HEK293 (cell line): ENCODE measurements around the gene CNN2.

Experiments
- BCL11B ChIP-seq: fragments of 450-650 bp; formaldehyde crosslinking; IDR thresholded peaks from 2 replicates; pipeline ENCODE4 v1.5.1; 2016; ENCODE audit warnings: low read depth, missing biosample characterization, missing genetic modification characterization
- GLIS2 ChIP-seq: fragments of 450-650 bp; formaldehyde crosslinking; IDR thresholded peaks from 2 replicates; pipeline ENCODE4 v1.5.1; 2016; ENCODE audit warnings: missing biosample characterization, missing genetic modification characterization
- KLF8 ChIP-seq: fragments of 450-650 bp; formaldehyde crosslinking; IDR thresholded peaks from 2 replicates; pipeline ENCODE4 v1.5.1; 2016; ENCODE audit warnings: missing biosample characterization, missing genetic modification characterization
- SP3 ChIP-seq: fragments of 450-650 bp; formaldehyde crosslinking; IDR thresholded peaks from 2 replicates; pipeline ENCODE4 v1.5.1; 2016; ENCODE audit warnings: missing biosample characterization, missing genetic modification characterization
- TCF7L2 ChIP-seq: IDR thresholded peaks from 2 replicates; pipeline ENCODE4 v1.6.1; 2011; ENCODE audit warnings: low read depth, mild to moderate bottlenecking, inconsistent platforms, low read length, moderate library complexity, borderline replicate concordance
- ZBTB11 ChIP-seq: fragments of 450-650 bp; formaldehyde crosslinking; conservative IDR thresholded peaks from 2 replicates; pipeline ENCODE4 v1.5.1; 2016; ENCODE audit warnings: low read depth, missing biosample characterization, missing genetic modification characterization
- ZBTB20 ChIP-seq: fragments of 450-650 bp; formaldehyde crosslinking; IDR thresholded peaks from 2 replicates; pipeline ENCODE4 v1.5.1; 2016; ENCODE audit warnings: missing biosample characterization, missing genetic modification characterization
- ZBTB44 ChIP-seq: fragments of 450-650 bp; IDR thresholded peaks from 2 replicates; pipeline ENCODE4 v1.5.1; 2018; ENCODE audit warnings: missing biosample characterization, mild to moderate bottlenecking, missing genetic modification characterization
- ZBTB6 ChIP-seq: fragments of 450-650 bp; formaldehyde crosslinking; IDR thresholded peaks from 2 replicates; pipeline ENCODE4 v1.5.1; 2017; ENCODE audit warnings: missing biosample characterization, missing genetic modification characterization
- ZBTB8A ChIP-seq: fragments of 450-650 bp; formaldehyde crosslinking; IDR thresholded peaks from 2 replicates; pipeline ENCODE4 v1.5.1; 2016; ENCODE audit warnings: missing biosample characterization, missing genetic modification characterization
- ZIC2 ChIP-seq: fragments of 450-650 bp; formaldehyde crosslinking; IDR thresholded peaks from 2 replicates; pipeline ENCODE4 v1.5.1; 2016; ENCODE audit warnings: missing biosample characterization, missing genetic modification characterization
- ZNF140 ChIP-seq: fragments of 450-650 bp; formaldehyde crosslinking; IDR thresholded peaks from 2 replicates; pipeline ENCODE4 v1.5.1; 2016; ENCODE audit warnings: missing biosample characterization, missing genetic modification characterization
- ZNF184 ChIP-seq: fragments of 450-650 bp; IDR thresholded peaks from 2 replicates; pipeline ENCODE4 v1.5.1; 2018; ENCODE audit warnings: missing biosample characterization, mild to moderate bottlenecking, missing genetic modification characterization
- ZNF324 ChIP-seq: fragments of 450-650 bp; formaldehyde crosslinking; IDR thresholded peaks from 2 replicates; pipeline ENCODE4 v1.5.1; 2016; ENCODE audit warnings: missing biosample characterization, missing genetic modification characterization
- ZNF571 ChIP-seq: fragments of 450-650 bp; formaldehyde crosslinking; IDR thresholded peaks from 2 replicates; pipeline ENCODE4 v1.5.0; 2017; ENCODE audit warnings: missing biosample characterization, missing genetic modification characterization
- ZNF580 ChIP-seq: fragments of 450-650 bp; formaldehyde crosslinking; IDR thresholded peaks from 2 replicates; pipeline ENCODE4 v1.5.1; 2016; ENCODE audit warnings: missing biosample characterization, missing genetic modification characterization
- ZNF596 ChIP-seq: fragments of 450-650 bp; IDR thresholded peaks from 2 replicates; pipeline ENCODE4 v1.5.0; 2018; ENCODE audit warnings: missing biosample characterization, mild to moderate bottlenecking, missing genetic modification characterization, moderate library complexity
- ZNF623 ChIP-seq: fragments of 450-650 bp; formaldehyde crosslinking; IDR thresholded peaks from 2 replicates; pipeline ENCODE4 v1.5.1; 2016; ENCODE audit warnings: missing biosample characterization, missing genetic modification characterization
- ZNF677 ChIP-seq: fragments of 450-650 bp; IDR thresholded peaks from 2 replicates; pipeline ENCODE4 v1.5.0; 2018; ENCODE audit warnings: missing biosample characterization, mild to moderate bottlenecking, missing genetic modification characterization, moderate library complexity
- ZXDB ChIP-seq: fragments of 450-650 bp; formaldehyde crosslinking; IDR thresholded peaks from 2 replicates; pipeline ENCODE4 v1.5.1; 2016; ENCODE audit warnings: missing biosample characterization, missing genetic modification characterization
- TF ChIP-seq, protein P1 (sequence below): fragments of 450-650 bp; formaldehyde crosslinking; IDR thresholded peaks from 2 replicates; pipeline ENCODE4 v1.5.1; 2016; ENCODE audit warnings: missing biosample characterization, missing genetic modification characterization
- TF ChIP-seq, protein P2 (sequence below): fragments of 450-650 bp; formaldehyde crosslinking; IDR thresholded peaks from 2 replicates; pipeline ENCODE4 v1.5.1; 2016; ENCODE audit warnings: missing biosample characterization, missing genetic modification characterization
- TF ChIP-seq, protein P3 (sequence below): fragments of 450-650 bp; formaldehyde crosslinking; IDR thresholded peaks from 2 replicates; pipeline ENCODE4 v1.5.1; 2016; ENCODE audit warnings: missing biosample characterization, missing genetic modification characterization
- TF ChIP-seq, protein P4 (sequence below): fragments of 450-650 bp; formaldehyde crosslinking; optimal IDR thresholded peaks from 2 replicates; pipeline ENCODE3; 2016; ENCODE audit warnings: missing biosample characterization, mild to moderate bottlenecking, missing genetic modification characterization

The CNN2 gene

GRCh38 chr19:982567-983170 lies 43.7 kb upstream of the CNN2 start (continued):
- TF ChIP-seq, protein P1, sequence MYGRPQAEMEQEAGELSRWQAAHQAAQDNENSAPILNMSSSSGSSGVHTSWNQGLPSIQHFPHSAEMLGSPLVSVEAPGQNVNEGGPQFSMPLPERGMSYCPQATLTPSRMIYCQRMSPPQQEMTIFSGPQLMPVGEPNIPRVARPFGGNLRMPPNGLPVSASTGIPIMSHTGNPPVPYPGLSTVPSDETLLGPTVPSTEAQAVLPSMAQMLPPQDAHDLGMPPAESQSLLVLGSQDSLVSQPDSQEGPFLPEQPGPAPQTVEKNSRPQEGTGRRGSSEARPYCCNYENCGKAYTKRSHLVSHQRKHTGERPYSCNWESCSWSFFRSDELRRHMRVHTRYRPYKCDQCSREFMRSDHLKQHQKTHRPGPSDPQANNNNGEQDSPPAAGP (tag by site-specific recombination): peak; percentile 55; the same call in 1 of the 2 replicates
- TF ChIP-seq ZNF580 (tag by site-specific recombination): no peak
- TF ChIP-seq ZBTB6: 0 out of 2 replicates have a peak, but pooled peaks have one; percentile 11
- peak; percentile 79 for TF ChIP-seq ZNF623
- peak; percentile 64; the same call in 1 of the 2 replicates for TF ChIP-seq ZNF677 (tag by site-specific recombination)
- peak; percentile 70; the same call in 1 of the 2 replicates for TF ChIP-seq GLIS2
- TF ChIP-seq ZIC2 (tag by site-specific recombination): 0 out of 2 replicates have a peak, but pooled peaks have one; percentile 22
- TF ChIP-seq ZBTB11: 0 out of 2 replicates have a peak, but pooled peaks have one; percentile 18
- no peak for TF ChIP-seq ZNF140 (tag by site-specific recombination)
- TF ChIP-seq ZBTB20 (tag by site-specific recombination): peak; percentile 35; the same call in 1 of the 2 replicates
- TF ChIP-seq KLF8 (tag by site-specific recombination): peak; percentile 67; the same call in 1 of the 2 replicates
- peak; percentile 61; the same call in 1 of the 2 replicates for TF ChIP-seq ZNF596 (tag by site-specific recombination)
- TF ChIP-seq, protein P2, sequence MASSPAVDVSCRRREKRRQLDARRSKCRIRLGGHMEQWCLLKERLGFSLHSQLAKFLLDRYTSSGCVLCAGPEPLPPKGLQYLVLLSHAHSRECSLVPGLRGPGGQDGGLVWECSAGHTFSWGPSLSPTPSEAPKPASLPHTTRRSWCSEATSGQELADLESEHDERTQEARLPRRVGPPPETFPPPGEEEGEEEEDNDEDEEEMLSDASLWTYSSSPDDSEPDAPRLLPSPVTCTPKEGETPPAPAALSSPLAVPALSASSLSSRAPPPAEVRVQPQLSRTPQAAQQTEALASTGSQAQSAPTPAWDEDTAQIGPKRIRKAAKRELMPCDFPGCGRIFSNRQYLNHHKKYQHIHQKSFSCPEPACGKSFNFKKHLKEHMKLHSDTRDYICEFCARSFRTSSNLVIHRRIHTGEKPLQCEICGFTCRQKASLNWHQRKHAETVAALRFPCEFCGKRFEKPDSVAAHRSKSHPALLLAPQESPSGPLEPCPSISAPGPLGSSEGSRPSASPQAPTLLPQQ (tag by site-specific recombination): peak; percentile 62; the same call in 1 of the 2 replicates
- peak; percentile 54; the same call in 1 of the 2 replicates for TF ChIP-seq ZBTB44 (tag by site-specific recombination)
- TF ChIP-seq ZNF184 (tag by site-specific recombination): peak; percentile 72; the same call in 1 of the 2 replicates
- peak; percentile 54 for TF ChIP-seq SP3 (tag by site-specific recombination)
- TF ChIP-seq, protein P3, sequence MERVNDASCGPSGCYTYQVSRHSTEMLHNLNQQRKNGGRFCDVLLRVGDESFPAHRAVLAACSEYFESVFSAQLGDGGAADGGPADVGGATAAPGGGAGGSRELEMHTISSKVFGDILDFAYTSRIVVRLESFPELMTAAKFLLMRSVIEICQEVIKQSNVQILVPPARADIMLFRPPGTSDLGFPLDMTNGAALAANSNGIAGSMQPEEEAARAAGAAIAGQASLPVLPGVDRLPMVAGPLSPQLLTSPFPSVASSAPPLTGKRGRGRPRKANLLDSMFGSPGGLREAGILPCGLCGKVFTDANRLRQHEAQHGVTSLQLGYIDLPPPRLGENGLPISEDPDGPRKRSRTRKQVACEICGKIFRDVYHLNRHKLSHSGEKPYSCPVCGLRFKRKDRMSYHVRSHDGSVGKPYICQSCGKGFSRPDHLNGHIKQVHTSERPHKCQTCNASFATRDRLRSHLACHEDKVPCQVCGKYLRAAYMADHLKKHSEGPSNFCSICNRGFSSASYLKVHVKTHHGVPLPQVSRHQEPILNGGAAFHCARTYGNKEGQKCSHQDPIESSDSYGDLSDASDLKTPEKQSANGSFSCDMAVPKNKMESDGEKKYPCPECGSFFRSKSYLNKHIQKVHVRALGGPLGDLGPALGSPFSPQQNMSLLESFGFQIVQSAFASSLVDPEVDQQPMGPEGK: peak; percentile 91
- TF ChIP-seq TCF7L2: no peak
- TF ChIP-seq, protein P4, sequence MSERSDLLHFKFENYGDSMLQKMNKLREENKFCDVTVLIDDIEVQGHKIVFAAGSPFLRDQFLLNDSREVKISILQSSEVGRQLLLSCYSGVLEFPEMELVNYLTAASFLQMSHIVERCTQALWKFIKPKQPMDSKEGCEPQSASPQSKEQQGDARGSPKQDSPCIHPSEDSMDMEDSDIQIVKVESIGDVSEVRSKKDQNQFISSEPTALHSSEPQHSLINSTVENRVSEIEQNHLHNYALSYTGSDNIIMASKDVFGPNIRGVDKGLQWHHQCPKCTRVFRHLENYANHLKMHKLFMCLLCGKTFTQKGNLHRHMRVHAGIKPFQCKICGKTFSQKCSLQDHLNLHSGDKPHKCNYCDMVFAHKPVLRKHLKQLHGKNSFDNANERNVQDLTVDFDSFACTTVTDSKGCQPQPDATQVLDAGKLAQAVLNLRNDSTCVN (tag by site-specific recombination): peak; percentile 69
- no peak for TF ChIP-seq ZNF571
- peak; percentile 51 for TF ChIP-seq ZXDB (tag by site-specific recombination)
- peak; percentile 54 for TF ChIP-seq ZBTB8A (tag by site-specific recombination)
- TF ChIP-seq ZNF324 (tag by site-specific recombination): 0 out of 2 replicates have a peak, but pooled peaks have one; percentile 17
- peak; percentile 30; the same call in 1 of the 2 replicates for TF ChIP-seq BCL11B
